ENCODE results near the gene SEPTIN8. TPM values are rescaled to one million over a fixed set of nuclear protein-coding genes. Genes with fewer than 3 reads are reported as not detected.

The SEPTIN8 gene
- total and polyA plus RNA-seq, 2 donors (not counting 1 experiment from before 2014, with no cell fraction given), result 4.0 to 5.9 TPM

GRCh38 chr5:132768485-132768868, 8.6 kb downstream of the SEPTIN8 start:
- 100% methylated on average over 3 of the region's 3 CpGs for WGBS (ENCODE audit: insufficient coverage)
- H2AFZ ChIP-seq (ENCODE audit: insufficient read depth, low read depth, low read length, poor library complexity, severe bottlenecking), result no peak overlapping the region
- no peaks in the 10 kb centered on the region for H3K79me2 ChIP-seq (ENCODE audit: control insufficient read depth, insufficient read depth, low read length)
- ATAC-seq (ENCODE audit: low read depth) (no peak), DNase-seq (no peak)
- no peak overlapping the region for H3K27ac ChIP-seq (ENCODE audit: low read length in 2 of 2)
- H3K4me2 ChIP-seq (replicated peaks; ENCODE audit: low read depth, low read length, poor library complexity, severe bottlenecking), result no peak overlapping the region
- no peaks in the 10 kb centered on the region for H3K9me3 Mint-ChIP-seq (ENCODE audit: insufficient read depth)
- H3K4me1 ChIP-seq (ENCODE audit: control insufficient read depth in 2 of 2, insufficient read depth in 2 of 2, low read length in 2 of 2), result no peaks in the 10 kb centered on the region
- intact Hi-C loops (cut with micrococcal nuclease), result no loop called here
- H3K36me3 ChIP-seq (replicated peaks in 1 of 2; ENCODE audit: control extremely low read depth in 1 of 2, control insufficient read depth in 1 of 2, extremely low read depth in 1 of 2, insufficient read depth in 2 of 2, low read length in 1 of 2), result no peaks in the 10 kb centered on the region
- no peaks in the 10 kb centered on the region for H3K27me3 Mint-ChIP-seq
- H3K4me3 ChIP-seq (ENCODE audit: control extremely low read depth in 1 of 5, extremely low read depth in 1 of 5, insufficient read depth in 1 of 5, low read depth in 2 of 5, low read length in 4 of 5), result no peak overlapping the region
- no peak for TF ChIP-seq CTCF (IDR thresholded peaks at IDR 0.05)
- no peak overlapping the region for H3K4me3 Mint-ChIP-seq
- CTCF ChIA-PET, result no interaction called here
- POLR2A ChIA-PET, result no interaction called here
- H3K27me3 ChIP-seq (replicated peaks in 1 of 4; ENCODE audit: control extremely low read depth in 1 of 4, control insufficient read depth in 3 of 4, insufficient read depth in 4 of 4, low read length in 3 of 4), result no peaks in the 10 kb centered on the region
- H4K20me1 ChIP-seq (ENCODE audit: control insufficient read depth, insufficient read depth, low read length, poor library complexity, severe bottlenecking), result no peaks in the 10 kb centered on the region
- H3K9me3 ChIP-seq (ENCODE audit: control extremely low read depth in 1 of 3, control insufficient read depth in 2 of 3, insufficient read depth in 1 of 3, low read length in 2 of 3), result no peaks in the 10 kb centered on the region
- no peaks in the 10 kb centered on the region for H3K4me1 Mint-ChIP-seq
- no peak overlapping the region for H3K9ac ChIP-seq (ENCODE audit: low read length)
- H3K27ac Mint-ChIP-seq, result no peak overlapping the region

- no peak for ATAC-seq (ENCODE audit: low read depth)
- POLR2A ChIA-PET, result no interaction called here
Observed at GRCh38 chr5:132767150-132767549, 9.9 kb downstream of the SEPTIN8 start.

More at GRCh38 chr5:132767150-132767549, 9.9 kb downstream of the SEPTIN8 start:
- no peaks in the 10 kb centered on the region for H3K4me1 ChIP-seq (ENCODE audit: control insufficient read depth in 2 of 2, insufficient read depth in 2 of 2, low read length in 2 of 2)
- no peak overlapping the region for H2AFZ ChIP-seq (ENCODE audit: insufficient read depth, low read depth, low read length, poor library complexity, severe bottlenecking)
- no peaks in the 10 kb centered on the region for H3K4me1 Mint-ChIP-seq
- 76% methylated on average over 2 of the region's 2 CpGs for WGBS (ENCODE audit: insufficient coverage)
- CTCF ChIA-PET, result interaction anchor here (1.4 kb wide), 1 partner anchor 53 kb away, joined by 3 read pairs; no protein-coding TSS in a partner anchor
- no peaks in the 10 kb centered on the region for H3K27me3 Mint-ChIP-seq
- intact Hi-C loops (cut with micrococcal nuclease), result no loop called here
- H3K27ac ChIP-seq (ENCODE audit: low read length in 2 of 2), result no peak overlapping the region
- H3K9me3 ChIP-seq (ENCODE audit: control extremely low read depth in 1 of 3, control insufficient read depth in 2 of 3, insufficient read depth in 1 of 3, low read length in 2 of 3), result no peaks in the 10 kb centered on the region
- H3K9ac ChIP-seq (ENCODE audit: low read length), result no peak overlapping the region
- no peak for TF ChIP-seq EZH2 (IDR thresholded peaks at IDR 0.05; ENCODE audit: borderline replicate concordance, insufficient read depth, low read depth, low read length, poor library complexity, severe bottlenecking)
- no peak for TF ChIP-seq CTCF (IDR thresholded peaks at IDR 0.05)
- H3K4me2 ChIP-seq (replicated peaks; ENCODE audit: low read depth, low read length, poor library complexity, severe bottlenecking), result no peak overlapping the region
- no peak overlapping the region for H3K4me3 ChIP-seq (ENCODE audit: control extremely low read depth in 1 of 5, extremely low read depth in 1 of 5, insufficient read depth in 1 of 5, low read depth in 2 of 5, low read length in 4 of 5)
- H3K9me3 Mint-ChIP-seq (ENCODE audit: insufficient read depth), result no peaks in the 10 kb centered on the region
- H3K4me3 Mint-ChIP-seq, result no peak overlapping the region
- H3K79me2 ChIP-seq (ENCODE audit: control insufficient read depth, insufficient read depth, low read length), result no peaks in the 10 kb centered on the region
- no peaks in the 10 kb centered on the region for H3K27me3 ChIP-seq (replicated peaks in 1 of 4; ENCODE audit: control extremely low read depth in 1 of 4, control insufficient read depth in 3 of 4, insufficient read depth in 4 of 4, low read length in 3 of 4)
- no peaks in the 10 kb centered on the region for H3K36me3 ChIP-seq (replicated peaks in 1 of 2; ENCODE audit: control extremely low read depth in 1 of 2, control insufficient read depth in 1 of 2, extremely low read depth in 1 of 2, insufficient read depth in 2 of 2, low read length in 1 of 2)
- no peak for DNase-seq
- no peak overlapping the region for H3K27ac Mint-ChIP-seq
- no peaks in the 10 kb centered on the region for H4K20me1 ChIP-seq (ENCODE audit: control insufficient read depth, insufficient read depth, low read length, poor library complexity, severe bottlenecking)
